Mesenteric fat pad (tissue), 1 donor: ENCODE results near the gene PTPRN2. TPM values are rescaled to one million over a fixed set of nuclear protein-coding genes. Genes with fewer than 3 reads are reported as not detected.
A peak's percentile ranks its signal among the peaks of the same experiment; 100 is the strongest.

Source experiments
- DNase-seq: peaks from one replicate; pipeline ENCODE4 v3.0.0-alpha.2; 2020; ENCODE audit warnings: low spot score
- total RNA-seq: library from RNA; stranded (reverse); fragmentation: NEBNext Ultra II Directional; extraction: Animal tissue kit (Norgen Biotek cat#: 25700); gene quantifications from one replicate; pipeline ENCODE4 v1.2.1, GENCODE V29; 2021
- donor health status: DM: yes; HTN: yes; CAD: no.

The PTPRN2 gene
- total RNA-seq, 1 donor from 2014 or later: 2.6 TPM

- peak; percentile 57 for DNase-seq
These were observed 314.4 kb downstream of the PTPRN2 start for GRCh38 chr7:158273138-158273651.

DNA sequence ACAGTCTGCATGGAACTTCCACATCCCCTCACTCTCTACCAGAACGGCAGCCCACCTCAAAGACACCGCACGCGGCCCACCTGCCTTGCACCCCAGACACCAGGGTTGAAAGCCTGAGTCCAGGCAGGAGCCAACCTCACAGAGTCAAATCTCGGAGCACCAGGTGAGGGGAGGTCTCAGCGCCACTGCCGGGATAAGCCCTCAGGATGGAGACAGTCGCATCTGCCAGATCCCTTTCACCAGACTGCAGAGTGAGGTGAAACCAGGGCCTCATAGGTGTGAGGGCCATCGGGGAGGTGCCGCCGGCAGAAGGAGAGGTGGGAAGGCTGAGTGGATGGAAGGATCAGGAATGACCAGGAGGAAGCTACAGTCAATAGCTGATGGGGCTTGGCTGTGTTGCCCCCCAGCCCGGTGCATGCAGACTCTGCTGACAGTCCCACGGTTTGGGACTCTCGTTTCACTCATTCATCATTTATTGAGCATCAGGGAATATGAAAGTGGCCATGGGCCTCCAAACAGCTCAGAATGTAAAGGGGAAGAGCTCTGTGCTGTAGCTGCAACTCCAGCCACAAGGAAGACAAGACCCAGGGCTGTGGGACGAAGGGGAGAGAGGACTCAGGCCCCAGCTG, 315.0 kb downstream of the PTPRN2 start:
- peak; percentile 79 for DNase-seq

GRCh38 chr7:158272091-158272490, 315.5 kb downstream of the PTPRN2 start:
- DNase-seq: peak; percentile 33

GRCh38 chr7:158271646-158272045, 316.0 kb downstream of the PTPRN2 start:
- peak; percentile 79 for DNase-seq

DNA sequence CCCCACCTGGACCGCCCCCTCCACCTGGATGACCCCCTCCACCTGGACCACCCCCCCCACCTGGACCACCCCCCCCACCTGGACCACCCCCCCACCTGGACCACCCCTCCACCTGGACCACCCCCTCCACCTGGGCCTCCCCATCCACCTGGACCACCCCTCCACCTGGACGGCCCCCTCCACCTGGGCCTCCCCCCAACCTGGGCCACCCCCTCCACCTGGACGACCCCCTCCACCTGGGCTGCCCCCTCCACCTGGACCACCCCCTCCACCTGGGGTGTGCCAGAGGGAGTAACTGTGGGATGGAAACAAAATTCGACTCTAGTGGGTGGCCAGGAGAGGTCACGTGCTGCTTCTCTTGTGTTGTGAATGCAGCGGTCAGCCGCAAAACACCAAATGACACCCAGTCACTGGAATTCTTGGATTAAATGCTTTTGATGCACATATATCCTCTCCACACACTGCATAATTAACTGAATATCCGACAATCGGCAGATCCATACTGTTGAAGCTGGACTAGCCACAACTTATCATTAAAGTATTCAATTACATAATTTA, 316.7 kb downstream of the PTPRN2 start:
- peak; percentile 28 for DNase-seq

DNA sequence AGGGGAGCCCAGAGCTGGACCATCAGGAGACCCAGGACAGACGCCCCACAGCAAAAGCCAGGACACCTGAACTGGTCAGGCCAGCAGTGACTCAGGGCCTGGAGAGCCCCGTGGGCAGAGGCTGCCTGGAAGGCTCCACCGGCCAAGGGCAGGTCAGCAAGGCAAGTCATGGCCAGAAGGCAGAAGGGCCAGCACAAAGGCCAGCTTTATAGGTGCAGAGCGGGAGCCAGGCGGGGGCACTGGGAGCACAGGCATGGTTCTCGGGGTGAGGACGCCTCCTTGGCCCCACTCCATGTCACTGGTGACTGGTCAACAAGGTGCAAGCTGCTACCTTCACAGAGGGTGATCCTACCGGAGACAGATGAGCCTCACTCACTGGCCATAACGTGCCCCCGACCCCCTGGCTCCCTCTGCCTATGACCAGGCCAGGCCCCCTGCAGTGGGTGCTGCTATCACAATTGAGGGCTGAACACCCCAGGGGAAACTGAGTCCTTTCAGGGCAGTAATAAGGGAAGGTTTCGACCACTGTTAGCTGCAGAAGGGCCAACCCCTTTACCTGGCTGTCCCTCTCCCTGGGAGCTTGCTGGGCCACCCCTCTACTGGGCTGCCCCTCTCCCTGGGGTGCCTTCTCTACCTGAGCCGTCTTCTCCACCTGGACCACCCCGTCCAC, 317.4 kb downstream of the PTPRN2 start:
- DNase-seq: peak; percentile 84

DNA sequence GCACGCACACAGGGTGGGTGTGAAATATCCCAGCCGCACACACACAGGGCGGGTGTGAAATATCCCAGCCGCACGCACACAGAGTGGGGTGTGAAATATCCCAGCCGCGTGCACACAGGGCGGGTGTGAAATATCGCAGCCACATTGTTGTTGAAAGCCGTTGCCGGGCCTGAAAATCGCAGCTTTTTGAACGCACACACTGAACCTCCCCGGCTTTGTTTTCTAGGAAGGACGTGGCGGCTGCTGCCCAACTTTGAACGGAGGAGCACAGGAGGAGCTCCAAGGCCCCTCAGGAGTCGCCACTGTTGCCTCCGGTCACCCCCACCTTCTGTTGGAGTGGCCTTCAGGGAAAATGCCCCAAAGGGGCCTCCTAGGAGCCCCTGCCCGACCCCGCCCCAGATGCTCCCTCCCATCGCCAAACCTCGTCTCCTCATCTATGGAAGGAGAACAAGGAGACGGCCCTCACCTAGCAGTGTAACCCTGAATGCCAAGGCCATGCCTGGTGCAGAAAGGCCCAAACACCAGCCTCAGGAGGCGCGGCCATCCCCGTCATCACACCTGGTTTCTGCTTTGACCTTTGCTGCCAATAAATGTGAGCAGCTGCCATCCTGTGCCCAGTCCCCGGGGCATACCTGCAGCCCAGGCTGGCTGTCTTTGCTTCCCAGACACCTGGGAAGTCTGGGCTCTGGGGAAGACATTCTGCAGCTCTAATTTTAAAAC, 318.6 kb downstream of the PTPRN2 start:
- peak; percentile 82 for DNase-seq

DNA sequence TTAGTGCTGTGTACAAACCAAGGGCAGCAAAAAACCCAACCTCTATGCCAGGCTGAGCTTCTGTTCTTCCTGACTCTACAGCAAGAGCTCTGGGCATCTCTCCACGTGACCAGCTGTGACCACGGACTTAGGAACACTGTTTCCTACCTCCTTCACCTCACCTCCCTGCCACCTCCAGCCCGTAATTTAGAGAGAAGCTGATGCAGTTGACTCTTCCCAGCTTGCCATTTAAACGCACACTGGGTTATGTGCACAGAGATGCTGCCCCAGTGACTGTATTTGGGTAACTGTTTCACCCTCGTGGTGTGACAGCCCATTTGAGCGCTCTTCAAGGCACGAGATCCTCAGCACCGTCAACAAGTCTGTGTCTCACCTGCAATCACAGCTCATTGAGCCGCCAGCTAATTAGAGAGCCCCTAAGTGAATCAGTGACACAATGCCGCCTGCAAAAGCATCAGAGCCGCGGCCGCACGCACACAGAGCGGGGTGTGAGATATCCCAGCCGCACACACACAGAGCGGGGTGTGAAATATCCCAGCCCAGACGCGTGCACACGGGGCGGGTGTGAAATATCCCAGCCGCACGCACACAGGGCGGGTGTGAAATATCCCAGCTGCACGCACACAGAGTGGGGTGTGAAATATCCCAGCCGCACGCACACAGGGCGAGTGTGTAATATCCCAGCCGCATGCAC, 319.7 kb downstream of the PTPRN2 start:
- peak; percentile 62 for DNase-seq

DNA sequence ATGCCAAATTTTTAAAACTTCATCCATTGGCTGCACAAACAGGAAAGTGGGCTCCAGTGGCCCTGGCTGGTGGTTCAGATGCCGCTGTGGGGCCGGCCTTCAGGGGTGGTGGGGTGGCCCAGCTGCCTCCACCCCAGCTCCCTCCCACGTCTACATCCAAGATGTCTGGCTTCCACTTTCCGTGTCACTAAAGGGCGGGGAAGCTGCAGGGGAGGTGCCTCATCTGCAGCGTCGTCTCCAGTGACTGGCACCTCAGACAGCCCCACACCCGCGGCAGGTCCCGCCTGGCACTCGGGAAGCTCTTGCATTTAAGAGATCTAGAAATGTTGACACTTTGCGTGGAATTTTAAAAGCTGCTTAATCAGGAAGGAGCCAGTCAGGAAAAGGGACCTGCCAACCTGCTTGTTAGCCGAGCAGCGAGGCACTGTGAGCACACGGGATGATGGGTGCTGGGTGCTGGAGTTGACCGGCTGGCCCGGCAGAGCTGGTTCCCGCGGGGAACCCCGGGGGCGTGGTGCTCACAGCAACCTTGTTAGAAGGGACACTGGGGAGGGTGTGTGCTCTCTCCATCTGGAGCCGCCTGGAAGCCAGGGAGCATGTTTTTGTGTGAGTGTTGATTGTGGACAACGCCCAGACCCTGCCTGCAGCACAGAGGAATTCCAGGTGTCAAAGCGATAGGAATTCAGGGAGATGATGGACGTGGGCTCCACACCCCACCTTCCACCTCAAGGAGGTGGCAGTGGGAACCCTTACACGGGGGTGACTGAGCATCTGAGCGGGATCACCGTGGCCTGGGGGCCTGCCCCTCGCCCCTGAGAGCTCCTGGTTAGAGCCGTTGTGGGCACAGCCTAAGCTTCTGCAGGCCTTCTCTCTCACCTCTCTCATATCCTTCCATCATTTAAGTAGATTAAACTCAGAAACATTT, 320.5 kb downstream of the PTPRN2 start:
- peak; percentile 68 for DNase-seq

DNA sequence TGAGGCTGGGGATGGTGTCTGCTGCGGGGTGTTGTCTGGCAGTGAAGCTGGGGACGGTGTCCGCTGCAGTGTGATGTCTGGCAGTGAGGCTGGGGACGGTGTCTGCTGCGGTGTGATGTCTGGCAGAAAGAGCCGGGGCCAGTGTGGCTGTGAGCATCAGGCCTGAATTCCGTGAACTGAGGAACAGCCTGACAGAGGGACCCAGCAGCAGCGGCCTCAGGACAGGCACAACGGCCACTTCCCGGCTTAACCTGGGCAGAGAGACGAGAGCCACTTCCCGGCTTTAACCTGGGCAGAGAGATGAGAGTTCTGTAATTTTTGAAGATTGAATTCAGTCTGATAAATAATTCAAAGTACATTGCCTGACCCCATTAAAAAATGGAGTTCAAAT, 321.2 kb downstream of the PTPRN2 start:
- peak; percentile 64 for DNase-seq

GRCh38 chr7:158265743-158266080, 321.9 kb downstream of the PTPRN2 start:
- peak; percentile 53 for DNase-seq

DNA sequence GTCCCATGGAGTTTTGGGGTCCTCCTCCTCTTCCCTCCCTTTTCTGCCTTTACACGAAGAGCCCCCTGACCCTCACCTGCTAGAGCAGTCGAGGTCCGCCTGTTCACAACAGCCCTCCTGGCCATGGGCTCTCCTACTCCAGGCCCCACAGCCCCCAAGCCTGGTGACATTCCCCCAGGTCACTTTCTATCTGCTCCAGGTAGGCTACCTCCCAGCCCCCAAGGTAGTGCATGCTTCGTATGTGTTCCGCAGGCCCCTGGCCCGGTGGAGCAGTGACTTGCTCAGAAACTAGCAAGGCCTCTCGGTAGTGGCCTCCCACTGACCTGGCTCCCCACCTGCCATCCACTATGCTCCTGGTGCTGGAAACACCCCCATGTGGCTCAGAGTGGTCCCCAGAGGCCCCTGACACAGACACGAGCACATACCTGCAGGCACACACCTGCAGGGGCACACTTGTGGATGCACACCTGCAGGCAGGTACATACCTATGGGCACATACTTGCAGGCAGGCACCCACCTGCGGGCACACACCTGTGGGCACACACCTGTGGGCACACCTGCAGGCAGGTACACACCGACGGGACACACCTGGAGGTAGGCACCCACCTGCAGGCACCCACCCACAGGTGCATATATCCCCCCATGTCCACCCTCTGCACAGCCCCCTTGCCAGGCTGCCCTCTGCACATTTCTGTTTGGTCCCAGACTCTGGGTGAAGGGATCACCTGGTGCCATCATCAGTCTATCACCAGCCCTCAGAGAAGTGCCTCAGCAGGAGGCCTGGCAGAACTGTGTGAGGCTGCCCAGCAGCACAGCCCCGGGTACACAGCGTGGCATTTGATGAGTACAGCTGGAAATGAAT, 322.5 kb downstream of the PTPRN2 start:
- peak; percentile 73 for DNase-seq

- DNase-seq: peak; percentile 72
These were observed 323.5 kb downstream of the PTPRN2 start for GRCh38 chr7:158263964-158264748.

- no peak for DNase-seq
These were observed 324.3 kb downstream of the PTPRN2 start for GRCh38 chr7:158263110-158263963.

GRCh38 chr7:158262284-158263109, 325.1 kb downstream of the PTPRN2 start:
- DNase-seq: no peak
